GM18505 (cell line): ENCODE results near the gene TNS1.

Source experiments
- ATAC-seq: cut with Tn5 transposase; IDR thresholded peaks from one replicate; pipeline ENCODE4 v1.9.1; 2021; ENCODE audit not compliant: unreplicated experiment
- POLR2A ChIP-seq: IDR thresholded peaks from 4 replicates; pipeline ENCODE4 v1.6.1; 2011; ENCODE audit warnings: borderline replicate concordance; ENCODE audit not compliant: insufficient read depth, insufficient read length; ENCODE audit errors: extremely low read depth

TNS1 gene

GRCh38 chr2:218015586-218016521 lies 13.1 kb upstream of the TNS1 start:
- no peak for ATAC-seq
- no peak for TF ChIP-seq POLR2A

- no peak for ATAC-seq
- TF ChIP-seq POLR2A = no peak
These were observed 12.2 kb upstream of the TNS1 start for GRCh38 chr2:218014706-218015585.

GRCh38 chr2:218013289-218013688 lies 10.5 kb upstream of the TNS1 start:
- TF ChIP-seq POLR2A = no peak
- no peak for ATAC-seq

GRCh38 chr2:218012284-218012683 lies 9.5 kb upstream of the TNS1 start:
- no peak for ATAC-seq
- TF ChIP-seq POLR2A = no peak

GRCh38 chr2:218011653-218012040 lies 8.9 kb upstream of the TNS1 start:
- TF ChIP-seq POLR2A = no peak
- no peak for ATAC-seq

- no peak for TF ChIP-seq POLR2A
- ATAC-seq = no peak
These were observed 8.3 kb upstream of the TNS1 start for GRCh38 chr2:218010984-218011652.

- no peak for TF ChIP-seq POLR2A
- no peak for ATAC-seq
These were observed 7.6 kb upstream of the TNS1 start for GRCh38 chr2:218010140-218010983.

- no peak for ATAC-seq
- TF ChIP-seq POLR2A = no peak
These were observed 7.0 kb upstream of the TNS1 start for GRCh38 chr2:218009765-218010139.

GRCh38 chr2:218009231-218009630 lies 6.4 kb upstream of the TNS1 start:
- no peak for ATAC-seq

GRCh38 chr2:218008060-218009040 lies 5.6 kb upstream of the TNS1 start:
- ATAC-seq = no peak
- no peak for TF ChIP-seq POLR2A

More at GRCh38 chr2:218009231-218009630, 6.4 kb upstream of the TNS1 start:
- TF ChIP-seq POLR2A = no peak

GRCh38 chr2:218006741-218007140 lies 3.9 kb upstream of the TNS1 start:
- no peak for ATAC-seq
- no peak for TF ChIP-seq POLR2A
